ENCODE data around the gene QRSL1.
"Not testable (repeated sequence)": the region's sequence is repeated elsewhere in the genome, so short reads cannot be mapped to it uniquely, and the experiment has no call there.

The QRSL1 gene, protein sequence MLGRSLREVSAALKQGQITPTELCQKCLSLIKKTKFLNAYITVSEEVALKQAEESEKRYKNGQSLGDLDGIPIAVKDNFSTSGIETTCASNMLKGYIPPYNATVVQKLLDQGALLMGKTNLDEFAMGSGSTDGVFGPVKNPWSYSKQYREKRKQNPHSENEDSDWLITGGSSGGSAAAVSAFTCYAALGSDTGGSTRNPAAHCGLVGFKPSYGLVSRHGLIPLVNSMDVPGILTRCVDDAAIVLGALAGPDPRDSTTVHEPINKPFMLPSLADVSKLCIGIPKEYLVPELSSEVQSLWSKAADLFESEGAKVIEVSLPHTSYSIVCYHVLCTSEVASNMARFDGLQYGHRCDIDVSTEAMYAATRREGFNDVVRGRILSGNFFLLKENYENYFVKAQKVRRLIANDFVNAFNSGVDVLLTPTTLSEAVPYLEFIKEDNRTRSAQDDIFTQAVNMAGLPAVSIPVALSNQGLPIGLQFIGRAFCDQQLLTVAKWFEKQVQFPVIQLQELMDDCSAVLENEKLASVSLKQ

DNA sequence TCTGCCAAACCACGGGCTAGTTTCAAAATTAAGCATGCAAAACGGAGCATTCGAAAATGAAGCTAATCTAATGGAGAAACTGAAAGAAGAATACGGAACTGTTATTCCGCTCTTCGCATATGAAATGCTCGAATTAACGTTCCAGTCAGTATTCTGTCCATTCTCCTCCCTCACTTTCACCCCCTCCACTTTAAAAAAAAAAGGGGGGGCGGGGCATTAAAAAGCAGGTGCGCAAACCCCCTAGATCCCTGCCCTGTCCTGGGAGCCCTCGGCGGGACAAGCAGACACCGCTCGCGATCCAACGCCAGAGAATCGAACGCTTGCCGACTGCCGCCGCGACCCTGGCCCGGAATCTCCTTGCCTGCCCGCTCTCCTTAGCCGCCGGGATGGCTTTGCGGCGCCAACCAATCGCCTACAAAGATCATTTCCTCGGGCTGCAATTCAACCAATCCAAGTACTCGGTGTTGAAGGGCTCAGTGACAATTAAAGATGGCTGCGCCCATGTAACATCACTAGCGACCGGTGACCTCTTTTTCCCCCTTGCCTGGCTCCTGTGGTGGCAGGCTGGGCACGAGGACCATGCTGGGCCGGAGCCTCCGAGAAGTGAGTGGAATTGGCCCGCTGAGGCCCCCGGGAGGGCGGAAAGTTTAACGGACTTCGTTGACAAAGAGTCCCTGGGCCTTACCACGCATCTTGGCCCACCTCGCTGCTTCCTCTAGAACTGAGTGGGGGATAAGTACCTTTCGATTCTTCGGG lies at the start of gene QRSL1, which contains the start of gene RTN4IP1:
Gene QRSL1, plus strand, starts transcription at position 476 of the 756 bp plus-strand sequence. Its CDS starts 104 bp downstream, at position 580.
Gene RTN4IP1, minus strand, starts transcription at position 396 of the 756 bp plus-strand sequence. CDS start 477 bp downstream, outside the sequence.
- DNase-seq: peak; percentile 73

DNA sequence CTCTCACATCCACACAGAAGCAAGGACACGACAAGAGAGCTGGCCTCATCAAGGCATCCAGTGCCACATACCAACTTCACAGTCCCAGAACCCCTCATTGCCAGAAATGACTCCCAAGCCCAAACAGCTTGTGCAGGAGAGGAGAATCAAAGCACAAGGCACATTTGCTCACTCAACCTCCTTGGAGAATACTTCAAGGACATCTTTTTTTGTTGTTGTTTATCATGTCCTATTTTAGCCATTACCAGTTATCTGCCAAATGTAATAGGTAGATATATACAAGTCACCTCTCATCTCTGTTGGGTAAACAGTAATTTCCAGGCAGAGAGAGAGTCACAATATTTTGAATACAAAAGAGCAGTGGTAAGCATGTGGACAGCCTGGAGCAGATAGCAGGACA lies 47.9 kb upstream of the QRSL1 start:
- no peak for DNase-seq

DNA sequence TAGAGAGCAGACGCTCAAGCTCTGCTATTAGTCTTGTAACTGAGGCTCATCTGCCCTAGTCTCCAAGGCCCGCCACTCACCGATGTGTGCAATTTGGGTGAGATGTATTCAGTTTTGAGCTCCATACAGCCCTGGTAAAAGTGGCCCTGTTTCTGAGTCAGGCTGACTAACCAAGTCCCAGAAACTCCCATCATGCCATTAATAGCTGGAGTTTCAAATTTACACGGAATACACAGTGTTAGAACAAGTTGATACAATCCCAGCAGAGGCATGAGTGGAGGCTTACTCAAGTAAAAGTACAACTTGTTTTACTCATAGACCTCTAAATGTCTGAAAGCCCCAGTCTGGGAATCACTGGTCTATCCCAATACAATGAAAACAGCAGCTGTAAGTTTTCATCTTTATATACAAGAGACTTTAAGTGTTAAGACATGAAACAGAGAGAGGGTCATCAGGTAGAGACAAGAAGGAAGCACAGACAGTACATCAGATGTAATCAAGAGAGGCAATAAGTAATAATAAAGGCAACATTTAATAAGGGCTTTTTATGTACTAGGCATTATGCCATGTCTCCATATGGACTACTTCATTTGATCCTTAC lies 42.5 kb upstream of the QRSL1 start:
- no peak for DNase-seq

DNA sequence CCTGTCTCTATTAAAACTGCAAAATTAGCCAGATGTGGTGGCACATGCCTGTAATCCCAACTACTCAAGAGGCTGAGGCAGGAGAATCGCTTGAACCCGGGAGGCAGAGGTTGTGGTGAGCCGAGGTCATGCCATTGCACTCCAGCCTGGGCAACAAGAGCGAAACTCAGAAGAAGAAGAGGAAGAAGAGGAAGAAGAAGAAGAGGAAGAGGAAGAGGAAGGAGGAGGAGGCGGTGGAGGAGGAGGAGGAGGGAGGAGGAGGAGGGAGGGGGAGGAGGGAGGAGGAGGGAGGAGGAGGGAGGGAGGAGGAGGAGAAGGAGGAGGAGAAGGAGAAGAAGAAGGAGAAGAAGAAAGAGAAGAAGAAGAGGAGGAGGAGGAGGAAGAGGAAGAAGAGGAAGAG lies 40.4 kb upstream of the QRSL1 start:
- not testable (repeated sequence) for DNase-seq

DNA sequence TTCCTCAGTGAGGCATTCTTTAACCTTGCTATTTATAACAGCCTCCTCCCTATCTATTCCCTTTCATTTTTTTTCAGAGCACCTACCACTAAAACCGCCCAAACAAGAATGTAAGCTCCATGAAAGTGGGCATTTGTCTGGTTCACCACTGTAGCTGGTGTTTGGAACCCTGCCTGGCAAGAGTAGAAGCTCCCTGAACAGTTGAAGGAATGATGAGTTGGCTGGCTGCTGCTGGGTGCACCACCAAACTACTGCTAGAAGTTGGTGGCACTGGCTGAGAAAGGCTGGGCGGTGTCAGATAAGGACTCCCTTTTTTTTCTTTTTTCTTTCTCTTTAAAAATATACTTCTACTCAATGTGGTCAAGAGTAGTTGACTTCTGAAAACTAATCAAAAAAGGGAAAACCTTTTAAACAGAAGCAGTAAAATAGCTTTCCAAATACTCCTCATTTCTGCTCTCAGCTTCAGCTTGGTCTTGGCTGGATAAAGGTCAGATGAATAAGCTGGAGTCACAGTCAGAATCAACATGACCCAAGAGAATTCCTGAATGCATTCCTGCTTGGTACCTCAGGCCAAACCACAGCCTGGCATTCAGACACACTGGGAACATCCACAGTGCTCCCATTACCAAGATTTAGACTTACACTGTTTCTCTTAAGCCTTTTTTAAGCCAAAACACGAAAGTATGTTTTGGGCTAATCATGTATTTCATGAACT lies 38.1 kb upstream of the QRSL1 start:
- DNase-seq: no peak

DNA sequence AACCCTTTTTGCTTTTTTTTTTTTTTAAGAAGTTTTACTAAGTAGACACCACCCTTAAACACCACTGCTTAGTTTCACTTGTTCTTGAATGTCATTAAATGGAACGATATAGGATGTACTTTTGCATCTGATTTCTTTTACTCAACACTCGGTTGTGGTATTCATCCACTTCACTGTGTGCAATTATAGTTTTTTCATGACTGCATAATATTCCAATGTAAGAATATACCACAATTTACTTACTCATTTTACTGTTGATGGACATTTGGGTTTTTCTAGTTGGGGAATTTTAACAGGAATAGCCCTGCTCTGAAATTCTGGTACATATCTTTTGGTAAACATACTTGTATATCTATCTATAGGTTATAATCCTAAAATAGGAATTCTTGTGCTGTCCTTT lies 29.9 kb upstream of the QRSL1 start:
- DNase-seq: no peak

DNA sequence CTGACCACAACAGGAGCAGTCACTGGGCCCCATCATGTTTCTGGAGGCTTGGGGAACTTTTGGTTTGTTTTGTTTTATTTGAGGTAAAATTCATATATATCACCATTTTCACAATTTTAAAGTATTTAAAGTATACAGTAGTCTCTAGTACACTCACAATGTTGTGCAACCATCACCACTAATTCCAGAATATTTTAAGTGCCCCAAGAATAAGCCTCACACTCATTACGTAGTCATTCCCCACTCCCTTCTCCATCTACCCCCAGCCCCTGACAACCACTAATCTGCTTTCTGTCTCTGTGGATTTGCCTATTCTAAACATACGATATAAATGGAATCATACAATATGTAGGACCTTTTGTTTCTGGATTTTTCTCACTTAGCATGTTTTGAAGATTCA lies 29.0 kb upstream of the QRSL1 start:
- DNase-seq: no peak

DNA sequence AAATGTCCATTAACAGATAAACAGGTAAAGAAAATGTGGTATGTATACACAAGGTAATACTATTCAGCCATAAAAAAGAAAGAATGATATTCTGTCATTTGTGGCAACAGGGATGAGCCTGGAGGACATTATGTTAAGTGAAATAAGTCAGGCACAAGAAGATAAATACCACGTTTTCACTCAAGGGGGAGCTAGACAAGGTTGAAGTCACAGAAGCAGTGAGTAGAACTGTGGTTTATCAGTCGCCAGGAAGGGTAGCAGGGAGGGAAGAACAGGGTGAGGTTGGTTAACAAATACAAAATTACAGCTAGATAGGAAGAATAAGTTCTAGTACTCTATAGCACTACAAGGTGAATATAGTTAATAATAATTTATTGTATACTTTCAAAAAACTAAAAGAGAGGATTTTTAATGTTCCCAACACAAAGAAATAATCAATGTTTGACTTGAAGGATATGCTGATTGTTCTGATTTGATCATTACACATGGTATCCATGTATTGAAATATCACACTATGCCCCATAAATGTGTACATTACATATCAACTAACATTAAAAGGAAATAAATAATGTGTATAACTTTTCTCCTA lies 21.2 kb upstream of the QRSL1 start:
- no peak for DNase-seq

DNA sequence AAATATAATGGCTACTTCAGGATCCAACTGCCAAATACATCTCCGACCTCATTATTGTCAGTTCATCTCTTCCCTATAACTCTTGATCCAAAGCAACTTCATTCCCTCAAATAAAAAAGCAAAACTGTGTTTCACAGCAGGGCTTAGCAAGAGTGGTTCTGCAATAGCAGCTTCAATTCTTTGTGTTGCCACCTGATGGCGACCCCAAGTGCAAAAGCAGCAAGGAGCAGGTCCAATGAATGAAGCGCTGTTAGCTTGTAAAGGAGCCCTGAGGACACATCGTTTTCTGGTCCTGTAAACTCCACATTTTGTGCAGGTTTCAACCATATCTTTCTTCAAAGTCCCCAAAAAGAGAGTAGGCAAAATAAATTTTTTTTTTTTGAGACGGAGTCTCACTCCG lies 19.7 kb upstream of the QRSL1 start:
- no peak for DNase-seq

DNA sequence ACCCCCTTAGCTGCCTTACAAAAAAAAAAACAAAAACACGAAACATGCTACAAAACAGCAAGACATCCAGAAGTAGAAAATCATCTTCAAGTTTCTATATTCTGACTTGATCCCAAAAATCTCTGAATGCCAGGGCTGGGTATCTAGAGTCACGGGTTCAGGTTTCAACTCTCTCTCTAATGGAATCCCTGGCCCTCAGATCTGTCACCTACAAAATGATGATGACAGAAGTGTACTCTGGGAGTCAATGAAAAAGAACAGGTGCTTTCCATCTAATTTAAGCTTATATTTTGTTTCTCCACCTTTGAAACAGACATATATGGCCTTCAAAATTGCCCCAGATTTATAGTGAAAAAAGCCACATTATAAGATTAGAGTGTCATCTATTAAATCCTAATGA lies 18.3 kb upstream of the QRSL1 start:
- DNase-seq: no peak

DNA sequence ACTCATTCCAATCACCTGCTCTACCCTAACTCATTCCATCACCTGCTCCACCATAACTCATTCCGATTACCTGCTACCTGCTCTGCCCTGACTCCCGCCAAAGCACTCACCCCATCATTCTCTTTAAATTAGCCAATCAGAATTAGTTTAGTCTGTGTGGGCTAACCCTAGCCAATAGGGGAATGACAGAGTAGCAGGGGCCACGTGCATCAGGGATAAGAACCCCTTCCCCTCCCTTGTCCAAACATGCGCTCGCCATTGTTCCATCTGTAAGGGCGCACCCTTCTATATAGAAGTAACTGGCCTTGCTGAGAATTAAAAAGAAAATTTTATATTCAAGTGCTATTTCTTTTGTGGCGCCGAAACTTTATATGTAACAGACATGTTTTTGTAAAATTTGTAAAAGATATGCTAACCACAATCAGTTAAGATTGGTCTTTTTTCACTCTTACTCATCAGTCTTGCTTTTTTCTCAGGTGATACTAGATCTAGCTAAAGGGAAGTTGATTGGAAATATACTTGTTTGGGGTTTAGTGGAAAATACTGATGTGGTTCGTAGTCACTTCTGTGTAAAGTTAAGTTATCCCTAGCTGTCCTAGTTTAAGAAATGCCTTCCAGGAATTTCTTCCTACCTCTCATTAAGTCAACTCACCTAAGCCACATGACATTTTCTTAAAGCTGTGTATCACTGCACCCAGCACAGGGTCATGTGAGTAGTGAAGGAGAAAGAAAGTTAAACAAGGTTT lies 16.5 kb upstream of the QRSL1 start:
- no peak for DNase-seq

DNA sequence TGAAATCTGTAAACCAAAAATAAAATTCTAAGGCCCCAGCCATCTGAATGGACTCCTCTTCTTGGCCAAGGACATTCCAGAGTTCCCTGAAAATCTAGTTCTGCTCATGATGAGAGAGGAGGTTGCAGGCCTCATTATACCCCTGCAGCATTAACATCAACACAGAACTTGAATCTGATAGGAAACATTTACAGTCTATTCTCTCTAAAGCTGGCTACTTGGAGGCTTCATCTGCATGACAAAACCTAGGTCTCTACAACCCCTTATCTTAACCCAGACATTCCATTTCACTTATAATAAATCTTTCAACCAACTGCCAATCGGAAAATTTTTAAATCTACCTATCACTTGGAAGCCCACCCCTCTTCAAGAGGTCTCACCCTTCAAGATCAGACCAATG lies 15.8 kb upstream of the QRSL1 start:
- no peak for DNase-seq

DNA sequence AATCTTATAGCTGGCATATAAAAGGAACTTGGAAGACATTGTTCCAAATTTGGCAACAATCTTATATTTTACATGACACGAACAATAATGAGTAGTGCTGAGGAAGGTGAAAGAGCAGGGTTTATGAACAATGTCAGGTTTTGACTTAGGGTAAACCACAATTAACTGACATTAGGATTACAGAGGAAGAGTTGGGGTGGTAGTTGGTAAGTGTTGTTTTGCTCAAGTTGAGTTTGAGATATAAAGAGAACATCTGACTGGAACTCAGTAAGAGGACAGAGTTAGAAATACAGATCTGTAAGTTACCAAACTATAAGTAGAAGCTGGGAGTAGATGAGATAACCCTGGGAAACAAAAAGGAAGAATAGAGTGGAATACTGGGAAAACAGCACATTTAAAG lies 15.2 kb upstream of the QRSL1 start:
- DNase-seq: no peak

DNA sequence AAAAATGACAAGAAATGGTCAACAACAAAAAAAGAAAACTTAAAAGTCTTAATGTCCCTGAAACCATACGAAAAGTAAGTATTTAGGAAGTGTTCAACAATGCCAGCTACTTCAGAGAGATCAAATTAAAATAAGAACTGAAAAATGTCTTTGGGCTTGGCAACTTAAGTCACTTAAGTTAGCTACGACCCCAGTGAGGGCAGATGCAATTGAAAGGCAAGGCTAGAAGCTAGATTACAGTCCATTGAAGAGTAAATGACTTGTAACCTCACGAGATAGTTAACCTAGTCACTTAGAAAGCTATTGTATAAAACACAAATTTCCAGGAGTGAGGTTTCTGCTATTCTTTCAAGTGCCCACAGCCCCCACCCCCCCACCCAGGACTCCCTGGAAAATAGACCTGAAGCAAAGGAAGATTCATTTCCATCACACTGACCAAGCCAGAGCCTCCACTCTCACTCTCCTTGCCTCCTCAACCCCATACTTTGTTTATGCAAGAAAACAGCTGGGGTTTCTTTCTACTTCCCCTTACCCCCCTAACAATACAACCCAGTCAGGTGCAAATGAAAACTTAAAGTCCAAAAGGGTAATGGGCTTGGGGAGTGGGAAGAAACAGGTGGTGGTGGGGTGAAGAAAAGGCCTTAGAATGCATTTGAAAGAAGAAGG lies 14.7 kb upstream of the QRSL1 start:
- no peak for DNase-seq

DNA sequence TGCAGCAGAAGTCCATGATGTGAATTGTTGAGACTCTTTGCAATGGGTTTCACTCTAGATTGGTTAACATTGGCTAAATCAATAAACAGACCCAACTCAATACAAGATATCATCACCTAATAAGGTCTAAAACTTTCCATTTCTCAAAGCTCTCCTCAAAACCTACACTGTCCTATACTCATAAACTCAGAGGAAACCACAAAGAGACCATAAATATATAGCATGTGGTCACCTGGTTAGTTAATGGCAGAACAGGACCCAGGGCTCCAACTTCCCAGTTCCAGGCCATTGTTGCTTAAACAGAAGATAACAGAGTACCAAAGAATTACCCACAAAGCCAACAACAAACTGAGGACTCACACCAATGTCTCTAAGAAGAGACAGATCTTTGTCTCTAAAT lies 12.1 kb upstream of the QRSL1 start:
- DNase-seq: no peak

DNA sequence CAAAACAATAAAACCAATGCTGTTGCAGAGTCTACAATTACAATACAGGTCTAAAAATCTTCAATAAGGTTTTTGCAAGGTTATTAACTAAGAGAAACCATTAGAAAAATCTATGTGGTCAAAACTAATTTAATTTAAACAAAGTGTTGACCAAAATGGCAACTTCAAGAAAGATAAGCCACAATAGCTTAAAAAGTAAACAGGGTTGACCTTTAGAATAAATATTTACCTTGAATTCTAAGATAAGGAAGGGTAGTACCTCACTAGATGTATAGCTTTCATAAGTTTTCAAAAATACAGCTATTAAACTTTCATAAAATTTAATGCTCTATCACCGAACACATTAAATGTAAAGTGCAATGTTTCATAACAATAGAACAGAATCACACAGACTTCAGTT lies 11.5 kb upstream of the QRSL1 start:
- DNase-seq: no peak

DNA sequence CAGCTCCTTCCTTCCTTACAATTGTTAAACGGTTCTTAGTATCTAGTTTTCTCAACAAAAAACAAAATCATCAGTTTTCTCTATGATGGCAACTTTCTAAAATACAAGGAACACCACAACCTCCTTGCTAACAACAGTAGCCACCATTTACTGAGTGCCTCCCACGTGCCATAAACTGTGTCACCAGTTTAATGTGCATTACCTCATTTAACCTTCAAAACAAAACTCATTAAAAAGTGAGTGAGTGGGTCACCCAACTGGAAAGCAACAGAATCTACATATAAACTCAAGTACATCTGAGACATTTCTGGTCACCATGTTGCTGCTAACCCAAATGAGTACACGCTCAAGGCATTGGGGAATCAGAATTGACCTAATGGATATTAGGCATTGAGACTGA lies 11.1 kb upstream of the QRSL1 start:
- no peak for DNase-seq

DNA sequence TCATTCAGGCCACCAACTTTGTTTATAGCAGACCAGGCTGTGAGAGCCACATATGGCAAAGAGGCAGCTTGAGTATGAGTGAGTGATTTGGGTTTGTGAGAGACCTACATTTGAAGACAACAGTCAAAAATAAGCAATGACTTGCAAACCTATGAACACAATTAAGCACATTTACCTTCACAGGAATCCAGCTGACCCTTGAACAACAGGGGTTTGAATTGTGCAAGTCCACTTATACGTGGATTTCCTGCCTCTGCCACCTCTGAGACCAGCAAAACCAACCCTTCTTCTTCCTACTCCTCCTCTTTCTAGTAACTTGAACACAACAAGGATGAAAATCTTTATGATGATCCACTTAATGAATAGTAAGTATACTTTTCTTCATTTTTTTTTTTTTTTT lies 10.2 kb upstream of the QRSL1 start:
- DNase-seq: no peak

DNA sequence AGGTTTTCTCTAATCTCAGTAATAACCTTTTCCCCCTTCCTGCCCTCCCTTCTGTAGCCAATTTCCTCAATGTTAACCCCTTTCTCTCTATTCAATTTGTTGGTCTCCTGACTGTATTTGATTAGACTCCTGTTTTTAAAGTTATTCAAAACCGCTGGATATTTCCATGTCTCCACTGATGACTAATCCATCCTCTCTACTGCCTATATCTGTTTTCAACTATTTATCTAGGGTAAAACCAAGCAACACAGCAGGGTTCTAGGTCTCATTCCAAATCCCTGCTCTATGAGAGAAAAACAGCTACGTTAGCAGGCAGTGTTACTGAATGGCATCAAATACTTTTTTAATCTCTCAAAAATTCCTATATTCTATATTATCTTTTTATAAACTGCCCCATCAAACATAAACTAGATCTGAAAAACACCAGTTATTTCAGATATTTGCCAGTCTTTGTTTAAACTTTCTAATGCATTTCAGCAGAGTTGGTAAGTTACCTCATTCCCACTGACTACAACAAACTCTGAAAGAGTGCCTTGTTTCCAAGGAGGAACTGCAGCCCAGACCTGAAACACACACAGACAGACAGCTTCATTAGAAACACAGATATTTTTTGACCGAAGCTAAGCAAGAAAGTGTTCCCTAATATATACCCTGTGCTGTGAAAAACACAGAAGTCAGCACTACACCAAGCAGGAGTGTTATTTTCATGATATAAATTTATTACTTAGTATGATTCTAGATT lies 8.3 kb upstream of the QRSL1 start:
- no peak for DNase-seq

DNA sequence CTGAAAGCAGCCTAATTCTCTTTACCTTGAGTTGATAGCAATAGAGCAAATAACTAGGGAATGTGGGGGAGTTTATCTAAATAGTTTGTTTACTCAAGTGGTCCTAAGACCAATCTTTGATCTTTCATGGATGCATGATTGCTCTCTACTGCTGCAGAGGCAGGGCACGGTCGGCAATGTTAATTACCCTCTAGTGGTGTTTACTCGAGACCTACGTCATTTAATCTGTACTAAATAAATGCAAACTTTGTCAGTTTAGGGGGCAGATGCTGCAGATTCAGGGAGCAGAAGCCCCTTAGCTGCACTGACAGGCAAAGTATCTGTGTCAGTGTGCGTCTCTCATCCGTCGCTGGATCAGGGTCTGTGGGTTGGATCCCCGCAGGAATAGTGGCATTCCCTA lies 7.0 kb upstream of the QRSL1 start:
- DNase-seq: no peak

Measured in activated CD4-positive, alpha-beta T cell treated with anti-CD3 and anti-CD28 coated beads for 1 hour (primary cell).